Prostate gland (tissue), 2 donors: ENCODE data around the gene GALNT2.

Experiments used
- POLR2A ChIP-seq: fragments of 450-650 bp; IDR thresholded peaks from one replicate; pipeline ENCODE4 v1.6.1; 2016; ENCODE audit warnings: antibody characterized with exemption, mild to moderate bottlenecking
- TF ChIP-seq, protein P1 (sequence below), 4 experiments: fragments of 200-600 bp in 2 of 4; fragments of 450-650 bp in 2 of 4; sonication (generic) in 2 of 4; IDR thresholded peaks; 1 replicate in 3 of 4; 2 replicates in 1 of 4; pipeline ENCODE4 v1.5.1; 2016 to 2019; ENCODE audit warnings: antibody characterized with exemption in 4 of 4, mild to moderate bottlenecking in 2 of 4, moderate library complexity in 2 of 4

DNA sequence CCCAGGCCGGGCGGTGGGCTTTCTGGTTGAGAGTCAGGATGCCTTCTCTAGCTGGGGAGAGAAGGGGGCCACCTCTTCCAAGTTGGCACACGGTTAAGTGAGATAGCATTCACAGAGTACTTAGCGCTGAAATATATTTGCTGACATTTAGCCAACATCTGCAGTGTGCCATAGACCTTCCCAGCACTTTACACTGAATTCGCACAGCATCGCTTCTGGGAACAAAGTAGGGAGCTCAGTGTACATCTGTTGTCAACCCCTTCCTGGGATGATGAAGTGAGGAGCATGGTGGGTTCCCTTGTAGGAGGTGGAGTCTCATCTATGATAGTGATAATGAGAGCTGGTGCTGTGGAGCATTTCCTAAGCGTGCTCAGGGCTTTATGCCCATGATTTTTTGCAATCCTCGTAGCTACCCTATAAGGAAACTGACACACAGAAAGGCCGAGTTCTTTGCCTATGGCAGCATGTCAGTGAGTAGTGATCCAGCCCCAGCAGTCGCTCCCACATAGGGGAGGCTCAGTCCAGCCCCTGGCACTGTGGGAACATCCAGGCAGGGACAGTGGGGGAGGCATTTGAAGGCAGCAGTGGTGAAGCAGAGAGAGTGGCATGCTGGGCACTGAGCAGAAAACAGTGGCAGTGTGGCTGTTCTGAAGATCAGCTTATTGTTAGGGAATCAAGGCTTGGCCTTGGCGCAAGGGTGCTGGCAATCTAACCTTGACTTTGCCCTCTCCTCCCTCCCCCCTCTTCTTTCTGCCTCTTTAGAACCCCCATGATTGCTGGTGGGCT is 182.8 kb downstream of the GALNT2 start:
- TF ChIP-seq, protein P1, sequence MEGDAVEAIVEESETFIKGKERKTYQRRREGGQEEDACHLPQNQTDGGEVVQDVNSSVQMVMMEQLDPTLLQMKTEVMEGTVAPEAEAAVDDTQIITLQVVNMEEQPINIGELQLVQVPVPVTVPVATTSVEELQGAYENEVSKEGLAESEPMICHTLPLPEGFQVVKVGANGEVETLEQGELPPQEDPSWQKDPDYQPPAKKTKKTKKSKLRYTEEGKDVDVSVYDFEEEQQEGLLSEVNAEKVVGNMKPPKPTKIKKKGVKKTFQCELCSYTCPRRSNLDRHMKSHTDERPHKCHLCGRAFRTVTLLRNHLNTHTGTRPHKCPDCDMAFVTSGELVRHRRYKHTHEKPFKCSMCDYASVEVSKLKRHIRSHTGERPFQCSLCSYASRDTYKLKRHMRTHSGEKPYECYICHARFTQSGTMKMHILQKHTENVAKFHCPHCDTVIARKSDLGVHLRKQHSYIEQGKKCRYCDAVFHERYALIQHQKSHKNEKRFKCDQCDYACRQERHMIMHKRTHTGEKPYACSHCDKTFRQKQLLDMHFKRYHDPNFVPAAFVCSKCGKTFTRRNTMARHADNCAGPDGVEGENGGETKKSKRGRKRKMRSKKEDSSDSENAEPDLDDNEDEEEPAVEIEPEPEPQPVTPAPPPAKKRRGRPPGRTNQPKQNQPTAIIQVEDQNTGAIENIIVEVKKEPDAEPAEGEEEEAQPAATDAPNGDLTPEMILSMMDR (IDR thresholded peaks at IDR 0.05) = no peak
- TF ChIP-seq POLR2A = no peak
